A673 (cell line): ENCODE data around the gene ZBTB20.

Experiments used
- EZH2 ChIP-seq: fragments of 200-600 bp; sonication (generic); IDR thresholded peaks from 2 replicates; pipeline ENCODE4 v1.6.1; 2017; ENCODE audit warnings: borderline replicate concordance, low read depth, mild to moderate bottlenecking, mixed read lengths, antibody characterized with exemption, low read length; ENCODE audit not compliant: poor library complexity, severe bottlenecking
- TF ChIP-seq, protein P1 (sequence below): fragments of 300-800, 200-600 bp; sonication (generic); conservative IDR thresholded peaks from 2 replicates; pipeline ENCODE4 v1.5.1; 2017; ENCODE audit warnings: low read depth, mild to moderate bottlenecking, antibody characterized with exemption, low read length, moderate library complexity, mixed read lengths

DNA sequence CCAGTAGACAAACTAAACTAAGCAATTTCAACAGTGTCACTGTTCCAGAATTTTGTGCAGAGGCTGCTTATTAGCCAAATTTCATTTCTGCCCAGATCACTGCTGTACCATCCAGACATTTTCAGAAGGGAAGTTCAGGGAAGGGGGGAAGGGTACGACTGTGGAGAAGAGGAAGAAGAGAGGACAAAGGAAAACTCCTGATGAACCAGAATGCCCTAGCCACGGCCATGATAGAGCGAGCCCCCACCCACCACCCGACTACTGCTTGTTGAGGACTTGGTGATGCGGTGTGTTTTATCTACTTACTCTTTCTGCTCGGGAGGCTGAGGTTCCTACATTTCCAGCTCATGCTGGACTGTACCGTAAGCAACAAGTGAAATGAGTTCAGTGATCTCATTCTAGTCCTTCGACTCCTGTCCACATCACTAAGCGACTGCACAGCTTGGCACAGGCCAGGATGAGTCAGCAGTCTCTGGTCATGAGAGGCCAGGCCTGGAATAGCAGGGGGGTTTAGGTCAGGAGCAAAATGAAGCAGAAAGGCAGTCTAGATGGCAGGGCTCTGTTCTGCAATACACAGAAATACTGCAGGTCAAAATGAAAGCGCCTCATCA is 522.4 kb downstream of the ZBTB20 start:
- TF ChIP-seq, protein P1, sequence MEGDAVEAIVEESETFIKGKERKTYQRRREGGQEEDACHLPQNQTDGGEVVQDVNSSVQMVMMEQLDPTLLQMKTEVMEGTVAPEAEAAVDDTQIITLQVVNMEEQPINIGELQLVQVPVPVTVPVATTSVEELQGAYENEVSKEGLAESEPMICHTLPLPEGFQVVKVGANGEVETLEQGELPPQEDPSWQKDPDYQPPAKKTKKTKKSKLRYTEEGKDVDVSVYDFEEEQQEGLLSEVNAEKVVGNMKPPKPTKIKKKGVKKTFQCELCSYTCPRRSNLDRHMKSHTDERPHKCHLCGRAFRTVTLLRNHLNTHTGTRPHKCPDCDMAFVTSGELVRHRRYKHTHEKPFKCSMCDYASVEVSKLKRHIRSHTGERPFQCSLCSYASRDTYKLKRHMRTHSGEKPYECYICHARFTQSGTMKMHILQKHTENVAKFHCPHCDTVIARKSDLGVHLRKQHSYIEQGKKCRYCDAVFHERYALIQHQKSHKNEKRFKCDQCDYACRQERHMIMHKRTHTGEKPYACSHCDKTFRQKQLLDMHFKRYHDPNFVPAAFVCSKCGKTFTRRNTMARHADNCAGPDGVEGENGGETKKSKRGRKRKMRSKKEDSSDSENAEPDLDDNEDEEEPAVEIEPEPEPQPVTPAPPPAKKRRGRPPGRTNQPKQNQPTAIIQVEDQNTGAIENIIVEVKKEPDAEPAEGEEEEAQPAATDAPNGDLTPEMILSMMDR = no peak
- no peak for TF ChIP-seq EZH2
